A549 treated with Hydrocortisone at 1 μM for 4 hours (cell line): ENCODE data around the gene TPPP2. TPM values are rescaled to one million over a fixed set of nuclear protein-coding genes. Genes with fewer than 3 reads are reported as not detected.

Source experiments
- total RNA-seq: library from RNA; stranded (reverse); fragments of 200-300 nt; extraction: Qiagen RNA extraction; gene quantifications from 5 replicates; pipeline ENCODE4 v1.2.3, GENCODE V29; 2022

The TPPP2 gene
- not detected in 5 replicates for total RNA-seq

GRCh38 chr14:21029917-21030316 lies at the start of gene TPPP2:
Gene TPPP2, plus strand, starts transcription at chr14:21030217. Its CDS starts 365 bp downstream, at chr14:21030582.

GRCh38 chr14:20989787-20990600 lies 40.0 kb upstream of the TPPP2 start, which contains the start of gene METTL17:
Gene METTL17, plus strand, starts transcription at chr14:20989980. Its CDS starts 23 bp downstream, at chr14:20990003.

GRCh38 chr14:20998674-20999366 lies 31.2 kb upstream of the TPPP2 start, which contains the start of gene SLC39A2:
Gene SLC39A2, plus strand, starts transcription at chr14:20999293. Its CDS starts 154 bp downstream, at chr14:20999447.

GRCh38 chr14:21024585-21025370 lies 5.2 kb upstream of the TPPP2 start, which contains the start of gene NDRG2:
Gene NDRG2, minus strand, starts transcription at chr14:21025061. Its CDS starts 1,746 bp downstream, at chr14:21023315.

GRCh38 chr14:21034707-21035106 lies 4.7 kb downstream of the TPPP2 start, which contains the start of gene RNASE13:
Gene RNASE13, minus strand, starts transcription at chr14:21034807. Its CDS starts 519 bp downstream, at chr14:21034288.

GRCh38 chr14:21041676-21042433 lies 11.8 kb downstream of the TPPP2 start, which contains the start of gene RNASE7:
Gene RNASE7, plus strand, starts transcription at chr14:21042362. Its CDS starts 631 bp downstream, at chr14:21042993.

GRCh38 chr14:21057803-21058675 lies 28.0 kb downstream of the TPPP2 start, which contains the start of gene RNASE8:
Gene RNASE8, plus strand, starts transcription at chr14:21057822. Its CDS starts 71 bp downstream, at chr14:21057893.

GRCh38 chr14:21070083-21070609 lies 40.1 kb downstream of the TPPP2 start, which contains the start of gene ARHGEF40:
Gene ARHGEF40, plus strand, starts transcription at chr14:21070304. Its CDS starts 93 bp downstream, at chr14:21070397.

Other genes with a start within 250 kb of the TPPP2 start
- not detected in 5 replicates for gene RNASE6, start 248.9 kb upstream of the TPPP2 start, total RNA-seq
- gene RNASE1, start 227.4 kb upstream of the TPPP2 start, total RNA-seq, result 0.12 to 0.31 TPM (median 0.15 TPM) in 5 replicates
- not detected in 5 replicates for gene RNASE3, start 138.8 kb upstream of the TPPP2 start, total RNA-seq
- gene RNASE2, start 74.7 kb upstream of the TPPP2 start, total RNA-seq, result not detected in 5 replicates
- gene METTL17, start 40.2 kb upstream of the TPPP2 start, total RNA-seq, result 67.0 to 76.5 TPM (median 72.4 TPM) in 5 replicates
- gene SLC39A2, start 30.9 kb upstream of the TPPP2 start, total RNA-seq, result not detected in 5 replicates
- 1.7 to 3.3 TPM (median 2.4 TPM) in 5 replicates for gene NDRG2, start 5.2 kb upstream of the TPPP2 start, total RNA-seq
- not detected in 5 replicates for gene RNASE13, start 4.6 kb downstream of the TPPP2 start, total RNA-seq
- 0.07 TPM in 1 of 5 replicates, not detected in the others for gene RNASE7, start 12.1 kb downstream of the TPPP2 start, total RNA-seq
- not detected in 5 replicates for gene RNASE8, start 27.6 kb downstream of the TPPP2 start, total RNA-seq
- gene ARHGEF40, start 40.1 kb downstream of the TPPP2 start, total RNA-seq, result 7.4 to 9.9 TPM (median 8.6 TPM) in 5 replicates
- gene ZNF219, start 68.4 kb downstream of the TPPP2 start, total RNA-seq, result 21.4 to 31.3 TPM (median 28.4 TPM) in 5 replicates
- gene TMEM253, start 70.8 kb downstream of the TPPP2 start, total RNA-seq, result 0.35 to 1.0 TPM (median 0.81 TPM) in 5 replicates
- gene OR5AU1, start 125.8 kb downstream of the TPPP2 start, total RNA-seq, result not detected in 5 replicates
- 745 to 1,119 TPM (median 806 TPM) in 5 replicates for gene HNRNPC, start 239.2 kb downstream of the TPPP2 start, total RNA-seq
- 0.09 to 0.25 TPM (median 0.17 TPM) in 5 replicates for gene RPGRIP1, start 249.9 kb downstream of the TPPP2 start, total RNA-seq